ENCODE data around the gene MED27.

MED27 gene

GRCh38 chr9:132016456-132016855 lies 63.2 kb downstream of the MED27 start:
- Histone ChIP-seq H3K36me3 (ENCODE audit: insufficient read depth, low read length) (peaks cover 20% of the 10 kb centered on the region; the same call in 1 of the 2 replicates), H2AFZ (ENCODE audit: low read length) (no peak overlapping the region), H3K9me3 (ENCODE audit: insufficient read depth, low read depth, low read length) (no peaks in the 10 kb centered on the region), H3K4me2 (ENCODE audit: low read depth, low read length, poor library complexity, severe bottlenecking) (no peak overlapping the region), H3K4me3 (ENCODE audit: low read length, poor library complexity, severe bottlenecking) (no peak overlapping the region), H3K79me2 (ENCODE audit: insufficient read depth, low read length) (peaks cover 30% of the 10 kb centered on the region), H4K20me1 (ENCODE audit: insufficient read depth, low read length, poor library complexity, severe bottlenecking) (no peaks in the 10 kb centered on the region), H3K4me1 (ENCODE audit: insufficient read depth, low read length, poor library complexity, severe bottlenecking) (no peaks in the 10 kb centered on the region), H3K9me2 (replicated peaks; ENCODE audit: low read depth, low read length) (no peaks in the 10 kb centered on the region), H3F3A (ENCODE audit: low read depth) (no peaks in the 10 kb centered on the region), H3K9ac (ENCODE audit: low read depth, low read length, poor library complexity, severe bottlenecking) (no peak overlapping the region), H3K27me3 (ENCODE audit: insufficient read depth, low read length, poor library complexity, severe bottlenecking) (no peaks in the 10 kb centered on the region)
- no peak for TF ChIP-seq EZH2phosphoT487 (IDR thresholded peaks at IDR 0.05; ENCODE audit: borderline replicate concordance)
- TF ChIP-seq CTCF (conservative IDR thresholded peaks at IDR 0.05; ENCODE audit: low read length), result no peak

- Histone ChIP-seq H2AFZ (ENCODE audit: low read length) (no peak overlapping the region), H4K20me1 (ENCODE audit: insufficient read depth, low read length, poor library complexity, severe bottlenecking) (no peaks in the 10 kb centered on the region), H3F3A (ENCODE audit: low read depth) (no peaks in the 10 kb centered on the region), H3K79me2 (ENCODE audit: insufficient read depth, low read length) (peaks cover 30% of the 10 kb centered on the region), H3K9me3 (ENCODE audit: insufficient read depth, low read depth, low read length) (no peaks in the 10 kb centered on the region), H3K9ac (ENCODE audit: low read depth, low read length, poor library complexity, severe bottlenecking) (no peak overlapping the region), H3K36me3 (ENCODE audit: insufficient read depth, low read length) (peaks cover 20% of the 10 kb centered on the region; the same call in 1 of the 2 replicates), H3K4me3 (ENCODE audit: low read length, poor library complexity, severe bottlenecking) (no peak overlapping the region), H3K4me1 (ENCODE audit: insufficient read depth, low read length, poor library complexity, severe bottlenecking) (no peaks in the 10 kb centered on the region), H3K27me3 (ENCODE audit: insufficient read depth, low read length, poor library complexity, severe bottlenecking) (no peaks in the 10 kb centered on the region), H3K9me2 (replicated peaks; ENCODE audit: low read depth, low read length) (no peaks in the 10 kb centered on the region), H3K4me2 (ENCODE audit: low read depth, low read length, poor library complexity, severe bottlenecking) (no peak overlapping the region)
- TF ChIP-seq EZH2phosphoT487 (IDR thresholded peaks at IDR 0.05; ENCODE audit: borderline replicate concordance) (no peak), CTCF (conservative IDR thresholded peaks at IDR 0.05; ENCODE audit: low read length) (no peak)
Measured at GRCh38 chr9:132015866-132016265, 63.8 kb downstream of the MED27 start.

GRCh38 chr9:132014218-132014805 lies 65.4 kb downstream of the MED27 start:
- Histone ChIP-seq H3K9me3 (ENCODE audit: insufficient read depth, low read depth, low read length) (no peaks in the 10 kb centered on the region), H4K20me1 (ENCODE audit: insufficient read depth, low read length, poor library complexity, severe bottlenecking) (no peaks in the 10 kb centered on the region), H3K27me3 (ENCODE audit: insufficient read depth, low read length, poor library complexity, severe bottlenecking) (no peaks in the 10 kb centered on the region), H3K4me1 (ENCODE audit: insufficient read depth, low read length, poor library complexity, severe bottlenecking) (no peaks in the 10 kb centered on the region), H3K36me3 (ENCODE audit: insufficient read depth, low read length) (peaks cover 20% of the 10 kb centered on the region; the same call in 1 of the 2 replicates), H3K4me2 (ENCODE audit: low read depth, low read length, poor library complexity, severe bottlenecking) (no peak overlapping the region), H3K9ac (ENCODE audit: low read depth, low read length, poor library complexity, severe bottlenecking) (no peak overlapping the region), H3K4me3 (ENCODE audit: low read length, poor library complexity, severe bottlenecking) (no peak overlapping the region), H3F3A (ENCODE audit: low read depth) (no peaks in the 10 kb centered on the region), H3K9me2 (replicated peaks; ENCODE audit: low read depth, low read length) (no peaks in the 10 kb centered on the region), H3K79me2 (ENCODE audit: insufficient read depth, low read length) (peaks cover 23% of the 10 kb centered on the region), H2AFZ (ENCODE audit: low read length) (no peak overlapping the region)
- TF ChIP-seq EZH2phosphoT487 (IDR thresholded peaks at IDR 0.05; ENCODE audit: borderline replicate concordance) (no peak), CTCF (conservative IDR thresholded peaks at IDR 0.05; ENCODE audit: low read length) (no peak)
